ENCODE measurements around the gene GAREM1.
"Not testable (repeated sequence)": the region's sequence is repeated elsewhere in the genome, so short reads cannot be mapped to it uniquely, and the experiment has no call there.

Gene GAREM1

DNA sequence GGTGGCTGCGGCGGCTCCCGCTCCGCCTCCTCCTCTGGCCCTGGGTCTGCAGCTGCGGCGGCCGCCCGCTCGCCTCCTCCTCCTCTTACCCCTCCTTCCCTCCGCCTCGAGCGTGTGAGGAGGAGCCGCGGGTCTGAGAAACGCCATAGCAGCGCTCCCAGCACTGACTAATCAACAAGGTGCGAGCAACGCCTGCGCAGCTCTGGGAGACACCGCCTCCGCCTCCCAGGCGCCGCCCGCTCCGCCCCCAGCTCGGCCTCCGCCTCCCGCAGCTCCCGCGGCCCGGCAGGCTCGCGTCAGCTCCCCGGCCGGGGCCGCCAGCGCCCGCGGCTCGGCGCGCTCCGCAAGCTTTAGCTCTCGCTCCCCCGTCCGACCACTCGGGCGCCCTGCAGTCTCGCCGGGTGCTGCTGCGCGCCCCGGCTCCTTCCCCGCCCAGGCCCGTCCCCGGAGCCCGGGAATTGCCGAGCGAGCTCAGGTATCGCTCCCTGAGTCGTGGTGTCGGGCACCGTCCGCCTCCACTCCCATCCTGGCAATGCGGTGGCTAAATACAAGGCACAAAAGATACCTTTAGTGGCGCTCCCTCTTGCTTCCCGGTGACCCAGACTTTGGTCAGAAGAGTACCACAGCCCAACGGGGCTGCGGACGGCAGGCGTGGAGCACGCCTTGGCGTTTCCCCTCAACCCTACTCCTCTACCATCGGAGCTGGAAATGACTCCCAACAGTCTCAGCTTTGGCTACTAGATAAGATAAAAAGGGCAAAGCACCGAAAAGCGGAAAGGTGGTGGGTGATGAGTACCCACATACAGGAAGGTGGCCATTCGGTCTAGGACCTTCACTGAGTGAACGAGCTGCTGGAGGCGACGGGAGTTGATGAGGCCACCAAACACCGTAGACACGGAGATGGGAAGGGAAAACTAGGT, at the start of gene GAREM1:
TSS of gene GAREM1 (minus strand) at position 169 of the 920 bp plus-strand sequence. CDS start 454 bp downstream, outside the sequence.
- FAIRE-seq: no peak
- peak; percentile 92 for DNase-seq (ENCODE audit: low spot score)

DNA sequence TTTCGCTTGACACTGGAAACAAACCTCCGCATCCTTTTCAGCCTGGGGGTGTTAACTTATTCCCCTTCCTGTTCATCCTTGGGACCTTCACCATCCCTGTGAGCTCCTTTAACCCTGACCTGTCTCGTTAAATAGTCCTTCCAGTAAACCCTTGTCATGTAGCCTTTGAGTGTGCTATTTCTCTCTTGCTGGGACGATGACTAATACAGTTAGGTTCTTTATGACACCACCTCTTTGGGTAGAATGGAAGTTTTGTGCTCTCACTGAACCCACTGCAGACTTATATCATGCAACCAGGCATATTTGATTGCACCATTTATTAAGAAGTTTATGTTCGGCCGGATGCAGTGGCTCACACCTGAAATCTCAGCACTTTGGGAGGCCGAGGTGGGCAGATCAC, 40.5 kb upstream of the GAREM1 start:
- FAIRE-seq: no peak

DNA sequence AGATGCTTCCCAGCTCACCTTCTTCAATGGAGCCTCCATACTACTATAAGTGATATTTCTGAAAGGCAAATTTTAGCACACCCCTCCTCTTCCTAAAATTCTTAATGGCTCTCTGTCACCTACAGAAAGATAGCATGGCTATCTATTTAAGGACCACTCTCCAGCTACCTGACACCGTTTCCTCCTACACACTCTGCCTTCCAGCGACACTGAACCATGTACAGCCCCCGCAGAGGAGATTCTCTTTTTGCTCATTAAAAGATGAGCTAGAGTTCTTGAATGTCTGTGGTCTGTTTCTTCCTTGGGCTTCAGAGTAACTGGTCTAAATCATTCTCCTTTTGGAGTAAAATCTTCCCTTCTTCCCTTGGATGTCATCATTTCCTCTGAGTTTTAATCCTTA, 38.4 kb upstream of the GAREM1 start:
- no peak for FAIRE-seq
- DNase-seq (ENCODE audit: low spot score): no peak

More for the DNA sequence above, 40.5 kb upstream of the GAREM1 start:
- DNase-seq (ENCODE audit: low spot score): no peak

DNA sequence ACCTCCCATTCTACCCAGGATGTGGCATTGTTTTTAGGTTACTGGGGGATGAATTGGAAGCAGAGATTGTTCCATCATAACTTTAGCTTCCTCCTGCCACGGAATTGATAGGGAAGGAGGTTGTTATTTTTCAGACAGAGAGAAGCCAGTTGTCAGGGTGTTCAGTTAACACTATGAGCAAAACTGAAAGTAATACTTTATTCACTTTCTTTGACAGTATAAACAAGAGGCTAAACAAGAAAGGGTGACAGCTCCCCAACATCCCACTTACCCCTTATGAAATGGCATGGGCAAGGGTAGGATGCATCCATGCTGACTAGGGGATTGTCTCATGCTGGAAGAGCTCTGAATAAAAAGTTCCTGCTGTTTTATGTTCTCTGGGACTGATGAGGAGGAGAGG, 36.4 kb upstream of the GAREM1 start:
- no peak for FAIRE-seq
- no peak for DNase-seq (ENCODE audit: low spot score)

DNA sequence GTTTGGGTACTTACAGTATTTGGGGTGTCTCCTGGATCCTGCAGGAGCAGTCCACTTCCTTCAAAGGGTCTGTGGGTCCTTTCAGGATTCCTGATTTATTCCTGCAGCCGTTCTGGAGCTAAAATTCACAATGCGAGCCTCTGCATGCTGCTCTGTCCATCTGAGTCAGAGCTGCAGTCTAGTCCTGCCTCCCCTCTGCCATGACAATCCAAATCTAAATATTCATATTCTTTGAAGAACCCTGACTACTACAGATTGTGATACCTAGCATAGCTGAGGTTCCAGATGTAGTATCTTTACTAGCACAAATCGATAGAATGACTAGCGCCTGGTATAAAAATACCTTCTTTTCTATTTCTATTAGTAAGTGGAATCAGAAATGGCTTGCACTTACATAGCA, 31.3 kb upstream of the GAREM1 start:
- FAIRE-seq: no peak

DNA sequence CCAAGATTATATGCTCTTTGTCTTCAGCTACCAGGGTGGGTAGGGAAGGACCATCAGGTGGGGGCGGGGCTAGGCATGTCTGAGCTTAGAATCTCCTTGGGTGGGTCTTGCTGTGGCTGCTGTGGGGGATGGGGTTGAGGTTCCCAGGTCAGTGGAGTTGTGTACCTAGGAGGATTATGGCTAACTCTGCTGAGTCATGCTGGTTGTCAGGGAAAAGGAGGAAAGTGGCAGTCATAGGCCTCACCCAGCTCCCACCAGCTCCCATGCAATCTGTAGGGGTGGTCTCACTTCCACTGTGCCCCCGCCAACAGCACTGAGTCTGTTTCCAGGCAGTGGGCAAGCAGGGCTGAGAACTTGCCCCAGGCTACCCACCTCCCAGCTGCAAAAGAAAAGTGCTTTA, 30.6 kb upstream of the GAREM1 start:
- not testable (repeated sequence) for DNase-seq (ENCODE audit: low spot score); FAIRE-seq

More for the DNA sequence above, 31.3 kb upstream of the GAREM1 start:
- DNase-seq (ENCODE audit: low spot score): no peak

DNA sequence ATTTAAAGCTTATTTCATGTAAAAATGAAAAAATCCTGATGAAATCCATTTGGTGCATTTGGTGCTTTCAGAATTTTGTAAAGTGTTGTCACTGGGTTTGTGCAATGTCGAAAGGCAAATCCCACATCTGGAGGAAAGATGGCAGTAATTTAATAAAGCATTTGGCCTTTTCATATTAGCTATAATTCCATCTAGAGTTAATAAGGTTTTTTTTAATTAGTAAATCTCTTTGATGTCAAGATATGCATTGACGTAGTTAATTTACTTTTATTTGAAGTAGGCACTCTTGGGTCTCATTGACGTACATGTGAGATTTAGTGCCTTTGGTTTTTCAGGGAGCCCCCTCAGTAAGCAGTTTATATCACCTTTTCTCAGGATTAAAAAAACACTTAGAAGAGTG, 12.3 kb upstream of the GAREM1 start:
- no peak for DNase-seq (ENCODE audit: low spot score)
- no peak for FAIRE-seq

DNA sequence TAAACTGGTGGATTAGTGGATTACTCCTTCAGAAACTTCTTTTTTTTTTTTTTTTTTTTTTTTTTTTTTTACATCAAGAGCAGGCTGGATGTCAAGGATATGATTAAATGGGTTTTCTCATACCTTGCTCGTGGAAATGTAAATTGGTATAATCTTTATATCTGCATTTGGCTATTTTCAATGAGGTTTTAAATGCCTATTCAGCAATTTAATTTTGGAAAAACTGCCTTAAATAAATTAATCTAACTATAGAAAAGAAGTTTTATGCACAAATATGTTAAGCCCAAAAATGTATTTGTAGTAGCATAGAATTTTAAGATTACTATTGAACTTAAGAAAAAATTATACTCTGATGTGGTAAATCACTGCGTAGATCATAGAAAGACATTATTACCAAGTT, 11.4 kb upstream of the GAREM1 start:
- DNase-seq (ENCODE audit: low spot score) (no peak), FAIRE-seq (no peak)

DNA sequence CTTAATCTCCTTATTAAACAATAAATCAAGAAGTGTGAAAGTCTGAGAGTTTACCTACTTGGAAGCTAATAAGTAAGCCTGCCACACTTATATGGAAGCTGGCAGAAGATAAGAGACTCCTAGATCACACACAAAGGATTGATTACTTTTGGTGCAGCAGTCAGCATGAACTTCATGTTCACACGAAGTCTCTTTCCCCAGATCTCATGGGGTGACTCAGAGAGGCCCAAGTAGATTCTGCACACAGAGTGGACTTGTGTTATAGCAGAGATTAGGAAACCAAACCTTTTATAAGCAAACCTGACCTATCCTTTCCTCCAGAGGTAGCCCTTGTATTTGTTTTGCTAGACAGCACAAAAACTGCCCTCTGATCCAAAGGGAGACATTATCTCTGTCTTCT, 9.9 kb upstream of the GAREM1 start:
- DNase-seq (ENCODE audit: low spot score) (no peak), FAIRE-seq (no peak)

DNA sequence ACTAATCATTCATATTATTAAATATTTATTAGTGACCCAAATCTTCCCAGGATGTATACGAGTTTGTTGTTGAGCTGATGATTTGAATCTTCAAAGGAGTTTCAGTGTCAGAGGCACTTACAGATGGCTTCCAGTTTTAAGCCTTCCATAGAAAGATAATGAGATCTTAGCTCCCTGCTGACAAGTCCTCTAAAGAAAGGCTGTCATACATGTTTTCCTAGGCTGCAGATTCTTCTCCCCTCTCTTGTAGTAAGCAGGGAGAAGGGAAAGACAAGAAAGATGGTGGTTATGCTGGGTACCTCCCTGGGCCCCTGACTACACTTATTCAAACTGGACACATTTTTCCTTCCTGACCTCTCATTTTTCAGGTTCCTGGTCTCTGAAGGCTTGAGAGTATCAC, 8.1 kb upstream of the GAREM1 start:
- FAIRE-seq: no peak
- no peak for DNase-seq (ENCODE audit: low spot score)

DNA sequence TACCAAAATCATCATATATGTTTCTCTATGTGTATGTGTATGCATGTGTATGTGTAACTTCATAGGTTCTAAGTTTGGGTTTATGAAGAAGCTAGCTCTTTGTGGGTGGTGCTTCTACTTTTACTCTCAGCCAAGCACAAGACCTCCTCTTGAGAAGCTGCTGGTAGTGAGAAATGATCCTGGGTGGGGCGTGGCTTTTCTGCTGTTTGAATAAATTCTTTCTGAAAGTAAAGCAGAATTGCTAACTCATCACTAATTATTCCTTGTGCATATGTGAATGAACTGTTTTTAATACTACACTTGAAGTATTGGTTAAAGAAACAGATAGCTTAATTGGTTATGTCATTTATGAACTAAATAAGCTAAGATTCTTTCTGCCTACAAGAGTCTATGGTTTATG, 7.6 kb upstream of the GAREM1 start:
- FAIRE-seq: no peak

DNA sequence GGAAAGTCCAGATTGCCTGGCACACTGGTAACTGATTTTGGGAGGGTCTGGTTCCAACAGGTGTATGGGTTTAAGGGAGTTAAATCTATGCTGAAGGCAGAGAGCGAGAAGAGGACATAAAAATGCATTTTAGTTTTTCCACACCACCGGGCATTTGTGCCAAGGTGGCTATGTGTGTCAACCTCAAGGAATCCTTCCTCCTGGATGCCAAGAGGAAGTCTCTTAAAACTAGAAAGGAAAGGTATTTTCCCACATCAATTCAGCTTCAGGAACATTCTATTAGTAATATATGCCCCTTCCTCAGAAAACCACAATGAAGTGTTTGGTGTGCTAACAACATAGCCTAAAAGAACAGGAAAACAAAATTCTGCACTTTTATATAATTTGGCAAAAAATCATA, 5.4 kb upstream of the GAREM1 start:
- FAIRE-seq: no peak

More for the DNA sequence above, 7.6 kb upstream of the GAREM1 start:
- DNase-seq (ENCODE audit: low spot score): no peak

DNA sequence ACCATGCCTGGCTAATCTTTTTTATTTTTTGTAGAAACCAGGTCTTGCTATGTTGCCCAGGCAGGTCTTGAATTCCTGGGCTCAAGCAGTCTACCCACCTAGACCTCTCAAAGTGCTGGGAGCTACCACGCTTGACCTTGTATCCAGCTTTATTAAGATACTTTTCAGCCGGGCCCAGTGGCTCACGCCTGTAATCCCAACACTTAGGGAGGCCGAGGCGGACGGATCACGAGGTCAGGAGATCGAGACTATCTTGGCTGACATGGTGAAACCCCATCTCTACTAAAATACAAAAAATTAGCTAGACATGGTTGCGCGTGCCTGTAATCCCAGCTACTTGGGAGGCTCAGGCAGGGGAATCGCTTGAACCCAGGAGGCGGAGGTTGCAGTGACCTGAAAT, 4.4 kb upstream of the GAREM1 start:
- not testable (repeated sequence) for DNase-seq (ENCODE audit: low spot score); FAIRE-seq

More for the DNA sequence above, 5.4 kb upstream of the GAREM1 start:
- DNase-seq (ENCODE audit: low spot score): no peak

DNA sequence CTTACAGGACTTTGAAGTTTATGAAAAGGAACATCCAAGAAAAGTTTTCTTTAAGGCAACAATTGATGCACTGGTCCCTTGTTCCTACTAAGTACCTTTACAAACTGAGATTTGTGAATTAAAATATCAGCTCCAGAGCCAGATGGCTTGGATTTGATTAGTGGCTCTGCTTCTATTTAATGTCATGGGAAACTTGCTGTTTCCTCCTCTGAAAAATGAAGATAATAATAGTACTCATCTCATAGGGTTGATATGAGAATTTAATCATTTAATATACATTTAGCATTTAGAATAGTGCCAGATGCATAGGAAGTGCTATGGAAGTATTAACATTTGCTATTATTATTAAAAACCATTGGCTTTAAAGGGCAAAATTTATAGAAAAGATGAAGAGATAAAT, 2.6 kb upstream of the GAREM1 start:
- FAIRE-seq (no peak), DNase-seq (ENCODE audit: low spot score) (no peak)

DNA sequence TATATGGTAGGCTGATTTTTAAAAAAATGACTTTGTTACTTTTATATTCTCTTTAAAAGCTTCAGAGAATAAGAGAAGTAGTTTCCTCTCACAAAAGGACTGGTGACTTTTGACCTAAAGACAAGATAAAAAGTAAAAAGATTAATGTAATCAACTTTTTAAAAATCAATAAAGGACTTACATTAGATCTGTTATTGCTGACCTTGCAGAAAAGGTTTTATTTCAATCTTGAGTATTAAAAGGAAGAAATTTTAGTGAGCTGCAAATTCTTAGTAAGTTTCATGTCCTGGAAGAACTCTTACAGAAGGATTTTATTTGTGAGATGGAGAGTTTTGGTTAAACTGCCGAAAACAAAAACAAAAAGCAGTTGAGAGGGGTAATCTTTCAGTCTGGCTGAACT, 2.2 kb upstream of the GAREM1 start:
- FAIRE-seq (no peak), DNase-seq (ENCODE audit: low spot score) (no peak)

DNA sequence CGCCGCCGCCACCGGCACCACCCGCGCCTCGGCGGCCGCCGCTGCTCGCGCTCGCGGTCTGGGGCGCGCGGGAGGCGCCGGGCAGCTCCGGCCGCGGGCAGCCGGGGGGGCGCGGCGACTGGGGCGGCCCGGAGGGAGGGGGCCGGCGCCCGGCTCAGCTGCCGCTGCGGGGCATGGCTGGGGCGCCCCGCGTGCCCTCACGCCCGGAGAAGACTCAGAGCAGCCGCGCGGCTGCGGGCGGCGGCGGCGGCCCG, 295 bp downstream of the GAREM1 start:
- DNase-seq (ENCODE audit: low spot score): no peak
- FAIRE-seq: no peak

DNA sequence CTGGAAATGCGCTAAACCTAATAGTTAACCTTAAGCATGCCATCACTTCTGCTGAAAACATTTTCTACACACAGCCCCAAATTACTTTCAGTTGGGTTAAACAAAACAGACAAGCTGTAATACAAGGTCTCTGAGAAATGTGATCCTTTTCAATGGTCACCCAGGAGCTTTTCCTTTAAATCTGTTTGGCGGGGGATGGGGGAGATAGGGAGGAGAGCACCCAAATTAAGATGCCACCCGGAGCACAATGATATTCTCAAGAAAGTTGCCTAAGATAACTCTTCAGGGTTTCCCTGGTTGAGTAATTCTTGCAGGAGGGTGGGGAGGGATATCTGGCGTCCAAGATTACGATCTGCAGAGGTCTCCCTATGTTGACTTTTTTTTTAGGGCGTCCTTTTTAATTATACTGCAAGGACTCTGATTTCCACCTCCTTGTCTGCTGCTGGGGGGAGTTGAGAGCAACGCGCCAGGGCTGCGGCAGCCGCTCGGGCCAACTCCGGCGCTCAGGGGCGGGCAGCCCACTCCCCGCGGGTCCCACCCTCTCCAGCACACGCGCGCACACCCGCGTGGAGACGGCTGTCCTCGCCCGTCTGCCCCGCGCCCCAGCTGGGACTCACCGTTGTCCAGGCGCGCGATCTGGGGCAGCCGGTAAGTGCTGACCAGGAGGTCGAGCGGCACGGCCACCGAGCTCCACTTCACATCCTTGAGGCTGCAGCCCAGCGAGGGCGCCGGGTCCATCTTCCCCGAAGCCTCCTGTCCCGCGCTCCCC, 807 bp downstream of the GAREM1 start:
- peak; percentile 27 for DNase-seq (ENCODE audit: low spot score)
- FAIRE-seq: no peak

DNA sequence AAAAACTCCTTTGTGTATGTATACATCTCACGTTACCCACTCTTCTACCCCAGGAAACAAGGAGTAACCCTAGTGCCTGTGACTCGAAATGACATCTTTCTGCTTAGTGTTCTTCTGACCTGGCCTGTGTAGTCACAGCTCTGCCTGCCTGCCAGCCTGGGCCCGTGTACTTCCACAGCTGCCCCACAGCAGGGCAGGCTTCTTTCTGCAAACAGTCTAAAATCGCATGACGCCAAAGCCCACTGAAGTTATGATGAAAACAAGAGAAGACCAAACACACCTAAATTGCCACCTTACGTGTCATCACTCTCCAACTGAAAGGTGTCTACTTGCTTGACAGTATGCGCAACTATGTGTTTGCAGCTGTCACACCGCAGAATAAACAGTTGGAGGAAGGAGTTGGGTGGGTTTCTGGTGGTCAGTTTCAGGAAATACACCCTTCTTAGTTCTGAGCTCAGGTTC, 1.5 kb downstream of the GAREM1 start:
- no peak for FAIRE-seq
- DNase-seq (ENCODE audit: low spot score): peak; percentile 27

DNA sequence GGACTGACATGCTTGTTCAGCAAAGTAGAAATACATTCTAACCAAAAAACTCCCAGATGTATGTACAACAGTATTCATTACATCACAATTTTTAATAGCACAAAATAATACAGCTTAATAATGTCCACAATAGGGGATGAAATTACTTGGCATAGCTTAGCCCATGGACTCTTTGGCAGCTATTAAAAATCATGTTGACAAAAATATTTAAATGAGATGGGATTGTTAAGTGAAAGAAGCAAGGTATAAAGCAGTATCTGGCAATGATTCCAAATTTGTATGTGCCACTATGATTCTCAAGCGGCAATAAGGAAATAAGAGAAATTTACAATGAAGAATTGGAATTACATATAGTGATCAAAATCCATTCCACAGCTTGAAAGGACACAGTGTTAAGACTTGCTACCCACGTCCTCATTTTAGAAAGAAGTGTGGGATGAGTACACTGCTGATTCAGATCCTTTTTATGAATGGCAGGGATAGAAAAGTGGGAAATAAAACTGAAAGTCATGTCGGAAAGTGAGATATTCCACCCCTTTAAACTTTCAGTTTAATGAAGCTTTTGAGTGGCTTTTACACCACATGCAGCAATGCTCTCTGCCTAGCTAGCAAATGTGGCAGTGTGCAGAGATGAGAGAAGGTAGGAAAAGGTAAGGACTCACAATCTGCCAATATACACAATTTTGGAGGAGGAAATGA, 2.4 kb downstream of the GAREM1 start:
- no peak for FAIRE-seq
- DNase-seq (ENCODE audit: low spot score): no peak

DNA sequence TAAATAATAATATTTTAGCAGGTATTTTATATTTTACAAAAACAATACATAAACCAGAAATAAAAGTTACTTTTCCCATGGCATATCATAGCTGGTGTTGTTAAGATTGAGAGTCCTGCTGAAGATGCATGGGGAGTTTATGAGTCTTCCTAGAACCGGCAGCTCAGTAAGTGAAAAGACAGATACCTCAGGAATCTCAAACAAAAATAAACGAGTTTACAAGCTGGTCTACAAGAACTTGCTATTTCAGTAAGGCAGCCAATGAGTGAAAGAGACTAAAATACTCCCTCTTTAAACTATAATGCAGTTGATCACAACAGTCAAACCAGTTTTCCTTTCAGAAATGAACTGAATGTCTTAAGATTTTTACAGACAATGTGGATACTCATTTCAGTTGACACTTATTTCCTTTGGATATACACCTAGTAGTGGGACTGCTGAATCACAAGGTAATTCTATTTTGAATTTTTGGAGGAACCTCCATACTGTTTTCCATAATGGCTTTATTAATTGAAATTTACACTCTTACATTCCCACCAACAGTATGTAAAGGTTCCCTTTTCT, 8.9 kb downstream of the GAREM1 start:
- FAIRE-seq (no peak), DNase-seq (ENCODE audit: low spot score) (no peak)

DNA sequence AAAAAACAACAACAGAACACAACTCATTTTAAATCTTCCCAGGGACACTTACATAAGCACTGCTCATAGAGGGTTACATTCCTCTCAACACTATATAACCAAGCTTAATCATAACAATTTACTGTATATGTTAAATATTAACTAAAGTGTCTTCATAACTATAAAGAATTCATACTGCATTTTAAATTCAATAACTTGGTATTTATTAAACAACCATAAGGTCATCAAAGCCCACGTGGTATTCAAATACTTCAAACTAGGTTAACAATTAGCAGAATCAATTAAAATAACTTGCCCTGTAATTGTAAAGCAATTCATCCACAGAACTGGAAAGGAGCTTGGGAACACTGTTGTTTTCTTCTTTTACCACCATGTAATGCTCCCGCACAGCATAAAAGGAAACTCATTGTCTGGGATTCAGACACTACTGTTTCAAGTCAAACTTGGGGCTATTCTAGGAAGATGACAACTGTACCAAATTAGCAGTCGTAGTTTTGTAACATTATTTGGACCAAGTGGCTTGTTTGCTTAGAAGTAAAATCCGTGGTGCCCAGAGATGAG, 10.4 kb downstream of the GAREM1 start:
- DNase-seq (ENCODE audit: low spot score) (no peak), FAIRE-seq (no peak)
